OCI-LY3 (cell line): ENCODE data around the gene TLCD5.

Source experiments
- CTCF ChIP-seq: fragments of 200-600, 300-600 bp; sonication (generic); IDR thresholded peaks from 2 replicates; pipeline ENCODE4 v1.5.1; 2014; ENCODE audit warnings: antibody characterized with exemption, low read length, low read depth
- EZH2phosphoT487 ChIP-seq: fragments of 200-600 bp; shearing (Covaris generic); IDR thresholded peaks from 2 replicates; pipeline ENCODE4 v1.6.1; 2018; ENCODE audit warnings: antibody characterized with exemption, mixed run types, low read depth

- TF ChIP-seq EZH2phosphoT487: no peak
- TF ChIP-seq CTCF: no peak
Observed at GRCh38 chr11:120294096-120294495, 31.0 kb upstream of the TLCD5 start.
